HG03135 (cell line): ENCODE data around the gene JADE2.
"Not testable (repeated sequence)": the region's sequence is repeated elsewhere in the genome, so short reads cannot be mapped to it uniquely, and the experiment has no call there.

Source experiments
- ATAC-seq: cut with Tn5 transposase; IDR thresholded peaks from one replicate; pipeline ENCODE4 v1.9.1; 2021; ENCODE audit warnings: mild to moderate bottlenecking, moderate library complexity; ENCODE audit not compliant: unreplicated experiment

The JADE2 gene

DNA sequence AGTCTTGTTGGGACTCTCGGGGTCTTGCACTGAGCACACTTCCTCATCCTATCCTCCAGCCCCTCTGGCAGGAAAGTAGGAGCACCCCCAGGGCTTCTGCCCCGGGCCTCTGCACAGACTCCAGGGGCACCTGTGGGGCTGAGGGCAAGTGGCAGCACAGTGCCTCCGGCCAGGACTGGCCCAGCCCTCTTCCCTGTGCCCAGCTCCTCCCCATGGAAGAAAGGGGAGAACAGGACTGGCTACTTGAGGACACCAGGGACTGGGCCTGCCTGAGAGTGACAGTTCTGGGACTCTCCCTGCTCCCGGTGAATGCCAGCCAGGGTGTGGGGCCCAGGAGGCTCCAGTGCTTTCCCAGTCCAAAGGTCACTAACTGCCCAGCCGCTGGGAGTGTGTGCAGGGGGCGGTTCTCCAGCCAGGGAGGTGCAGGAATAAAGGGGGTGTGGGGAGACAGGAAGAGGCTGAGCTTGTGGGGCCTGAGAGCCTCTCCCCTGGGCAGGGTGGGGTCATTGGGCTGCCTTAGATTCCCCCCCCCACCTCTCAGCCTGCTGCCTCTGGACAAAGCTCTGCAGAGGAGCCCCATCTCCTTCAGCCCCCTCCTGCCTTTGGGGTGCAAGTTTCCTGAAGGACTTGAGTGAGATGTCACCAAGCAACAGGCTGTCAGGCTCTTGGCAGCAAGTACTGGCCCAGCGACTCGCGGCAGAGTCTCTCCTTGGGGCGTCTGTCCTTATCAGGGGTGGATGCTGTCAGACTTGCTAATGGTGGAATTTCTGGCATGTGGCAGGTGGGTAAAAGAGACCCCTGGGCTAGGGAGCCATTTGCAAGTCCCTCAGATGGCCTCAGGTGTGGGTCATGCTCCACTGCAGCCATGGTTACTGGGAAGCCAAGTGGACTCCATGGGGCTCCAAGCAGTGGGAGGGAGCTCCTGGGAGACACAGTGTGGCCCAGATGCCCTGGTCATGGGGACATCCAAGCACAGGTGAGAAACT is 19.1 kb upstream of the JADE2 start:
- ATAC-seq = no peak

DNA sequence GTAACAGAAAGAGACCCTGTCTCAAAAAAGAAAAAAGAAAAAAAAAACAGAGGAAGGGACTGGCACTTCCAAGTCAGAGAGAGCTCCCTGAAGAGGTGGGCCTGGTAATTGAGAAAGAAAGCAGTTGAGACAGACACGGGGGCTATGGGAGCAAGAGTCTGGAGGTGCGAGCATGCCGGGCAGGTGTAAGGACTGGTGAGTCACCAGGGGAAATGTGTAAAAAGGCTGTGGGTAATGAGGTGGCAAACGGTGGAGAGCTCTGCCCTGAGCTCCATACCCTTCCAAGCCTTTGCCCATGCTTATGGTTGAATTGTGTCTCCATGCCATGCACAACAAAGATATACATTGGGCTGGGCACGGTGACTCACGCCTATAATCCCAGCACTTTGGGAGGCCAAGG is 18.0 kb upstream of the JADE2 start:
- no peak for ATAC-seq

DNA sequence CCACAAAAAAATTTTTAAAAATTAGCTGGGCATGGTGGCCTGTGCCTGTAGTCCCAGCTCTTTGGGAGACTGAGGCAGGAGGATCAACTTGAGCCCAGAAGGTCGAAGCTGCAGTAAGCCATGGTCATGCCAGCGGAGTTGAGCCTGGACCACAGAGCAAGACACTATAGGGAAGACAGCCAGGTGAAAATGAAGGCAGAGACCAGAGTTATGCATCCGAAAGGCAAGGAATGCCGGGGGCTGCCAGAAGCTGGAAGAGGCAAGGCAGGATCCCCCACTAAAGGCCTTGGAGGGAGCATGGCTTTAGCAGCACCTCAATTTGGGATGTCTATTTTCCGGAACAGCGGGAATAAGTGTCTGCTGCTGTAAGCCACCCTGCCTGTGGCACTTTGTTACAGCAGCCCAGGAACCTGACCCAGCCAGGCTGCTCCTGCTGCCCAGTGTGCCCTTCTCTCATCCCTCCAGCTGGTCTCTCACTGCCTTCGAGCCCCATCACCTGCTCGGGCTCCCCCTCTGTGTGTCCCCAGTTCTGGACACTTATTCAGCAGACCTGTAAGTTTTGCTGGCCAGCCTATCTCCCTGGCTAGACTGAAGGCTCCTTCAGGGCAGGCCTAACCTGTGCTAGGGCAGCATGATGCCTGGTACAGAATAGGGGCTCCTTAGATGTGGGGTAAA is 16.8 kb upstream of the JADE2 start:
- no peak for ATAC-seq

DNA sequence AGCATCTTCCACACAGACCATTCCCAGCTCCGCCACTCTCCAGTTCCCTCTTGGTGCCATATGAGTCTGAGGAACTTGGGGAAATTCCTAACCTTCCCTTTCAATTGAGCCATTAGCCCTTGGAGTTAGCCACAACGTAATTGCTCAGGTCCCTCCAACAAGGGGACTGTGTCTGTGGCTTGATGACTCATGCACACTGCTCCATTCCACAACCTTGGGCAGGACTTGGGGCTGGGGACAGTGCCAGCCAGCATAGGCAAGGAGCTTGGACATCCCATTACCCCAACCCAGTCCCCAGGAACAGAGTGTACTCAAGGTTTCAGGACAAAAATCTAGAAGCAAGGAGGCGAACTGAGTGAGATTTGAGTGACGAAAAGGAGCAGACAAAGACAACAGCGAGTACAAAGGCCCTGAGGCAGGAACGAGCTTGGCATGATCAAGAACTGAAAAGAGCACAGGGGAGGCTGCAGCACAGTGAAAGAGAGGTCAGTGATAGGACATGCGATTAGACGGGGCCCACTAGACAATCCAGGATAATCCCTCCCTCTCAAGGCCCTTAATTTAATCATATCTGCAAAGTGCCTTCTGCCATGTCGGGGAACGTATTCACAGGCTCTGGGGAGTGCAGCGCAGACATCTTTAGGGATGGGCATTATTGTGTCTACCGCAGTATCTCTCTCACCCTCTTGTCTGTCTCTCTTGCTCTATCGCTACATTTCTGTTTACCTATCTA is 16.0 kb upstream of the JADE2 start:
- no peak for ATAC-seq

DNA sequence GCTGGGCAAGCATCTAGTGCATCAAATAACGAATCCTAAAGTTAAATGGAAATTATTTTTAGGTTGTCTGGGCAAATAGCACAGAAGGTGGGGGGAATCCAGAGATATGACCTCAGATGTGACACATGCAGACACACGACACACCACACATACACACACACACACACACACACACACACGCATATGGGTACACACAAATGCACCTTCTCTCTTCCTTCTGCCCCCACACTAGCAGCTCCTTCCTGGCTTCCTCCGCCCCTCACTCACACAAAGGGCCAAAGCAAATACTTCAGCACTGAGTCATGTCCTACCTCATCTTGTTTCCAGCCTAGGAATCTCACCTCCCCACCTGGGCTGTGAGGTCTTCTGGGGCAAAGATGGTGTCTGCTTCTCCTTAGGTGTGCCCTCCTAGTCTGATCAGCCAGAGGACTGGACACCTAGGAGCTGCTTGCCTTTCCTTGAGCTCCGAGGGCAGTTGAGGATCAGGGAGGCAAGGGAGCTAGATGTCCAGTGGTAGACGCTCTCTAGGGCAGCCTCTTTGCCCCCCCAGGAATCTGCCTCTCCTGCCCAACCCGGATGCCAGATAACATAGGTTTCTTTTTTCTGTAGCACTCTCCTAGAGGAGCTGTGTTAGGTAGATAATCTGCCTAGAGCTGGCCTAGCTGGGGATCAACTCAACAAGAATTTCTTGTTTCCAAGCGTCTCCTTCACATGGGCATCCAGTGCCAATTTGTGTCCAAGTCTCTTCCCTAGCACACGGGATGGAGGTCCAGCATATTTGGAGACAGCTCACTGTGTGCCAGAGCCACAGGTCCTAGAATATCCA is 14.3 kb upstream of the JADE2 start:
- ATAC-seq = no peak

DNA sequence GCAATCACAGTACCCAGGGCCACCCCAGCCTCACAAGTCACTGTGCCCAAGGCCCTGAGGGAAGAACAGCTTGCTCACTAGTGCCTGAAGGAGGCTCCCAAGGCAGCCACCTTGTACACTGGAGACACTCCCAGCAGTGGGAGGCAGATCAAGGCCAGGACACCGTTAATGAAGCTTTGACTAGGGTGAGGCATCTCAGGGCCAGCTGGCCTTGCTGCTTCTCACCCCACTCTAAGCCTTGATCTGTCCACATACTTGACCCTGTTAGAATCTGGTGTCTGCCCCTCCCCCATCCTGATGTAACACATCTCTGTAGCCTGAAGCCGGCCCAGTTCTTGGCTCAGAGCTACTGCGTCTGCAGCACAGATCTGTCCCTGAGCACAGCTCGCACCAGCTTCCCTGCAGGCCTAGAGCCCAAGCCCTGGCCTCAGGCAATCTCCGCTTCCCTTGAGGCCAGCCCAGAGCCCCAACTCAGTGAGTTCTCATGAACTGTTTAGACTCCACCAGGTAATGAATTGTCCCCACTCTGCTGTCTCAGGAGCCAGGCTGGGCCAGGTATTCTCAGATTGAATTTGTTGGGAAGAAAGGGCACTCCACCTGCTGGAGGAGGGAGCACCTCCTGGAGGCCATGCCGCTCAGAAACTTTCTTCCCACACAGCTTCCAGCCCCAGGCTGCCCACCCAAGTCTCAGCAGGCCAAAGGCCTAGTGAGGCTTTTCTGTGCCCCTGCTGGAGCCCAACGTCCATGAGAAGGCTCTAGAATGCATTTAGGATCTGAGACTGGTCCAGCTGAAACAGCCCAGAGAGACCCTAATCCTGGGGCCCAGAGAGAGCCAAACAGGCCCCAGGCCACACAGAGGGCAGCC is 13.4 kb upstream of the JADE2 start:
- no peak for ATAC-seq

DNA sequence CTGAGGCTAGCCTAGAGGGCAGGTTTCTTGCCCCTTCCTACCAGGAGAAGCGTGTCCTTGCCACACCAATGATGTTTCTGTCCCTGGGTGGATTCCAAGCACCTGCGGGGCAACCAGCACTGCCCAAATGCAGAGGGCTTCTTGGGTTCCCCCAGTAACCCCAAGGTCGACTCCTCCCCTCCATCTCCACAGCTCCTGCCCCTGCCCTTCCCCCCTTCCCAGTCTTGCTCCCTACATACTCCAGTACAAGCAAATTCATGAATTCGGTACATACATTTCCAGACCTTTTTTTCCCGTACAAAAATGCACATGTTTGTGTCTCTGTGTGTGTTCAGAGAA is 12.8 kb upstream of the JADE2 start:
- ATAC-seq = no peak

DNA sequence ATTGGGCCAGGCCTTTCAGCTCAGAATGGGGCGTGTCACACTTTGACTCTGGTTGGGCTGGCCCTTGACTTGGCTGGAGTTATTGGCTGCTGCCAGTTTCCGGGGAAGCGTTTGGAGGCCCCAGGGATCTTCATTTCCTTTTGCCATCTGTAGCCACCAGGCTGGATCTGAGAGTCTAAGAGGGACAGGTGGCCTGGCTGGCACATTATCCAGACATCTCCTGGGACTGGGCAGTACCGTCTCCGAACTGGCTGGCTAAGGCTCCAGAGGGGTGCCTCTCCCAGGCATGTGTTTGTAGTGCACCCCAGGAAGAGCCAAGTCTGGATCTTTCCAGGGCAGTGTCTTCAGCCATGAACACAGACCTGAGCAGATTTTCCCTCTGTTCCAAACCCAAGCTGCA is 9.7 kb upstream of the JADE2 start:
- no peak for ATAC-seq

DNA sequence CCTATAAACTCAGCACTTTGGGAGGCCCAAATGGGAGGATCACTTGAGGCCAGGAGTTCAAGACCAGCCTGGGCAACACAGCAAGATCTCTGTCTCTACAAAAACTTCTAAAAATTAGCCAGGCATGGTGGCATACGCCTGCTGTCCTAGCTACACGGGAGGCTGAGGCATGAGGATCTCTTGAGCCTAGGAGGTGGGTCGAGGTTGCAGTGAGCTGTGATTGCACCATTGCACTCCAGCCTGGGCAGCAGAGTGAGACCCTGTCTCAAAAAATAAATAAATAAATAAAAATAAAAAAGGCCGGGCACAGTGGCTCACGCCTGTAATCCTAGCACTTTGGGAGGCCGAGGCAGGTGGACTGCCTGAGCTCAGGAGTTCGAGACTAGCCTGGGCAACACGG is 8.5 kb upstream of the JADE2 start:
- not testable (repeated sequence) for ATAC-seq

DNA sequence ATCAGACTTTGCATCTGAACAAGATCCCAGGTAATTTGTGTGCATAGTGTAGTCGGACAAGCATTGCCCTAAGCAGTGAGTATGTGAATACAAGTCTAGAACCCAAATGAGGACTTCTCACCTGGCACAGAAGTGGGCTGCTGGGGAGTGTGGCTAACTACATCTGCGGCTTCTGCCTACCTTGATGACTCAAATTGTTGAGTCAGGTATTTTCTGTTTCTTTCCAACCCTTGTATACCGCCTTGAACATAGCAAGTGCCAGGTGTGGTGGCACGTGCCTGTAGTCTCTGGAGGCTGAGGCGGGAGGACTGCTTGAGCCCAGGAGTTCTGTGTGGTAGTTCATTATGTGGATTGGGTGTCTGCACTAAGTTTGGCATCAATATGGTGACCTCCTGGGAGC is 7.9 kb upstream of the JADE2 start:
- no peak for ATAC-seq

DNA sequence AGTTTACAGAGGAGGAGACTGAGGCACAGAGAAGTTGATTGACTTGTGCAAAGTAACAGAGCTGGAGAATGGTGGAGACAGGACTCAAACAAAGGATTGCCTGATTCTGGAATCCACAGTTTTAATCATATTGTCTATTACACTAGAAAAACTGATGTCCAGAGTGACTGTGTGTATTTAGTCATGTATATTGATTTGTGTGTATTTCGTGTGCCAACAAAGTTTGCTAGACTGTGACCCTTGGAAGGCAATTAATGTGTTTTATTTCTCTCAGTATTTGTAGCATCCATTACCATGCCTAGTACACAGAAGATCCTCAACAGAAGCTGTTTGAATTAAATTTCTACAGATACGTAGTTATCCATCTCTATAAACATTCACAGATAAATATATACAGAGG is 5.5 kb upstream of the JADE2 start:
- ATAC-seq = no peak

DNA sequence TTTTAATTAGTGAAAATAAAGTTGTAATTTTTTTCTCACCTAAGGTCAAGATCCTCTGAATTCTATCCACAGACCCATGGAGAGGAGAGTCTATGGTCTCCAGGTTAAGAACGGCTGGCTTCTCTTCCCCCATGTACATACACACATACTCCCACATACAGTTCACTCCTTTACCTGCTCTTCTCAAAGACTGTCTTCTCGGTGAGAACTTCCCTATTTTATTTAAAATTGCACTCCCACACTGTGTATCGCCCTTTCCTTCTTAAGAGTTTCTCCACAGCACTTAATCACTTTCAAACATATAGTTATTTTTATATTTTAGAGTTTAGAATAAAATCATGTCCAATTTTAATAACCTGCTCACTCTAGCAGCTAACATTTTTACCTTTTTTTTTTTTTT is 3.6 kb upstream of the JADE2 start:
- ATAC-seq = no peak

DNA sequence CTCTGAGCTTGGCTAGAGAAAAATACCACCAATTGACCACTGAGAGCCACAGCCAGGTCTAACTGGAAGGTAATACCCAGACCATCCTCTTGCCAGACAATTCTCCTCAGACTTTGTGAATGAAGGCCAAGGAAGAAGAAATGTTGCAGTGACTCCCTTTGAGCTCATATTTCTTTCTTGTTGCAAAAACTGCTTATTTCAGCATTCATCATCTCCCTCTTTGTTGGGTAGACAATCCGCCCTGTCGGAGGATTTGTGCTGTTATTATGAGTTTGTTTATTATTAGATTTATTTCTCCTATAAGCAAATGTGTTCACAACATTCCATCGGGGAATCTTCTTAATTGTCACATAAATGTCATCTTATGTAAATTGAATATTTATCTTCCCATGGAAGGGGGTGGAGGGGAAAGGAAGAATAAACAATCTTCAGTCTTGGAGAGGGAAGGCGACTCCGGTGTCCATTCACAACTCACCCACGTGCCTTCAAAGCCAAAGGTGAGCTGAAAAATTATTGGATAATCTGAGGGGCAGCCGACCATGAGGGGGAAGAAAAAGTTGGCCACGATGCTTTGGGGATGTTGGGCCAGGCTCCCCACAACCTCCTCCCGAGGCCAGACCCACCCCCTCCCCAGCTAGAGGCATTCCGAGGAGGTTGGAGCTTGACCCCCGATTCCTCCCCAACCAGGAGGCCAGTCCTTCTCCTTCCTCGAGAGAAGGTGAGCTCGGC is 1.8 kb upstream of the JADE2 start:
- no peak for ATAC-seq

DNA sequence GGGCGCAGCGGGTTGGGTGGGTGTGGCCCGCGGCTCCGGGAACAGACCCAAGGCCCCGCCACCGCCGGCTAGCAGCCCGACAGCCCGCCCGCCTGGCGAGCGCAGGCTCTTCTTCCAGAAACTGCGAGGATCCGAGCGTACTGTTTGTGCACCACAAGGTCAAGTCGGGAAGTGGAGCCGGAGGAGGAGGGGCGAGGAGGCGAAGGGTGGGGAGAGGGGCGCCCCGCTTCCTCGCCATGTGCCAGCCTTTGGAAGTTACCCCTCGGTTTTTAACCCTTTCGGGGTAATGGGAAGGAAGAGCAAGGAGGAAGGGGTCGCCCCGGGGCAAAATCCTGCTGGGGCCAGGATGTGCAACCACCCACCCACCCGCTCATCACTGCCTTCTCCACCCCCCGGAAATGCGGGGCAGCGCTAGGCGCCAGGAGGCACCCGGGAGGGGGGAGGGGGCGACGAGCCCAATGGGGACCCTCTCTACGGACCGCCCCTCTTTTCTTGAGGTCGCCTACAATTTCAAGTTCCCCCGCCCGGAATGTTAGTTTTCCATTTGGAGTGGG is 1.1 kb upstream of the JADE2 start:
- ATAC-seq = no peak

DNA sequence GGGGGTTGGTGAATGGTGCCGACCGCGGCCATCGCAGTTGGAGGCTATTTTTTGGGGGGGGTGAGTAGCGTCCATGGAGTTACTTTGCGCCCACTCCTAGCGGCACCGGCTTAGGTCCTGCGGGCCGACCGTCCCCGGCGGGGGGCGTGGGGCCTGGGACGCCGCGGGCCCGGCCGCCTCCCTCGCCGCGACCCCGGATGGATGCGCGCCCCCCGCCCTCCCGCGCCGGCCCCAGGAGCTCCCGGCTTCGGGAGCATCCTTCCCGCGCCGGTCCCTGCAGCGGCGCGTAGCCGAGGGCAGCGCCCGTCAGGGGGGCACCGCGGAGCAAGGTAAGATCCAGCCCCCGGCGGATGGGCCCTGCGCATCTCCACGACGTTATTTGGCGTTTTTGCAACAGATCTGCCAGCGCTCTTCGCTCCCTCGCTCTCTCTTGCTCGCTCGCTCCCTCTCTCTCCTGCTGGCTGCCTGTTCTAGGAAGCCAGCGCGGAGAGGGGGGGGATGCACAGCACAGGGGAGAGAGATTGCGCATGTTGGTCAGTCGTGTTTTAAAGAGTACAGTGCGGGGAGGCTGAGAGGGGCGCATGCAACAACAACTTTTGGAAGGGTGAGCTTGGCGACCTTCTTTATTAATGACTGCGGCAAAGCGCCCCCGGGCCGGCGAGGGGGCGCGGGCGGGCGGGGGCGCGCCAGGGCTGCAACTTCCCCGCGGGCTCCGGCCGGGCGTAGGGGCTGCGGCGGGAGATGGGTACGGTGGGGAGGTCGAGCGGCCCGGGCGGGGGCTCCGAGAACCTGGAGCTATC is 413 bp downstream of the JADE2 start:
- peak; percentile 17 for ATAC-seq

DNA sequence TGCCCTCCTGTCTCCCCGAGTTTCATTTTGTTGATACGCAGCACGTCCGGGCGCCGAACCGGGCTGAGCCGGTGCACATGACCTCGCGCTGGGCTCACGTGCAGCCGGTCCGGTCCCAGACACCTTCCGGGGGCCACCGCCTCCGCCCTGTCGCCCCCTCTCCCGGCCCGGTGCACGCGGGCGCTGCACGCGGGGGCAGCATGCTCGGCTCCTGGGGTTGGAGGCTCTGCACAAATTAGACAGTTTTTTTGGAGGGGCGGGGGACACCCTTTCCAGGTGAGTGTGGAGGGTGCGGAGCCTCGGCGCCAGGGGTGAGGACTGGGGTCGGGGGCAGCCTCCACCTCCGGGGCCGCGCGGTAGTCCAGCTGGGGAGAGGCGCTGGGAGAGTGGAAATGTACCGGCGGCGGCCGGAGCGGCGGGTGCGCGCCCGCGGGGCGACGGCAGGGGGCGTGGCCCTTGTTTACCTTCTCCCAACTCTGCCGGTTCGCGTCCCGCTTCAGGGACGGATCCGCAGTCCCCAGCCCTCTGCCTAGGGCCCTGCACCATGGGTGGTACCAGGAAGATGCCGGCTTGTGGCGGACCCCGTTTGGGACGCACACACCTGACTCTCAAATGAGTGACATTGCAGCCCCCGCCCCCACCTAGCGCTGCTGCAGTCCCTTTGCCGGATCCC is 1.1 kb downstream of the JADE2 start:
- peak; percentile 28 for ATAC-seq

DNA sequence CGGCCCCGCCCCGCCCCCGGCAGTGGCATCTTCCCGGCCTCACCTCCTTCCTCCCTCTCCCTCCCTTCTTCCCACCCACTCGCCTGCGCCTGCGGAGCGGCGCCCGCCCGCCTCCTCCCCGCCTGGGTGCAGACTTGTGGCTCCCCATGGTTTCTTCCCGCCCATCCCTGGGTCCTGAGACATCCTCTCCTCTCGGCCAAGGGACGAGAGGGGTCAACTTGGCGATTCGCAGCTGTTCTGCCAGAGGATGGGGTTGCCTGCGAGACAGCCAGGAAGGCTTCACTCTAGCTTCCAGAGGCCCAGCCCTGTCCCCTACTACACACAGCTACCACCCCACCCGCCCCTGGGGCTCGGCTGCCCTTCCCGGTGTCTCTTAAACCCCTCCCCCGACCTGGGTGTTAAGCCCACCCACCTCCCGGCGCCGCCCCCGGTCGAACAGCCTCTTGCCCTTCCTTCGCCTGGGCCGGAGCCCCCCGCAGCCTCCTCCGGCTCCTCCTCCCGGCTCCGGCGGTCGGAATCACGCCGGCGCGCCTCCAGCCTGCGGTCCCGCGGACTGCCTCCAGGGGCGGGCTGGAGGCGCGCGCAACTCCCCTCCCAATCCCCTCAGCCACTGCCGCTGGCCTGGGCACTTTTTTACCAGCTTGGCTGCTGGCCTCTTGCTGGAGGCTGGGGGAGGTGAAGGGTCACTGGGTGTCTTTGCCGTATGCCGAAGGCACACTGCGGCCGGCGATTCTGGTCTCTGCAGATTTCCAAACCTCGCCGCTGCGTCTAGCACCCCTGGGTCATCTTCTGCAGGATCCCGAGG is 1.9 kb downstream of the JADE2 start:
- ATAC-seq = peak; percentile 29
